Measurements from ENCODE around the gene APOL5.

- TF ChIP-seq HDAC2 (IDR thresholded peaks at IDR 0.05) (no peak), NONO (IDR thresholded peaks at IDR 0.05; ENCODE audit: low read depth in 2 of 2, low read length in 1 of 2) (no peak), TCF7 (IDR thresholded peaks at IDR 0.05; ENCODE audit: borderline replicate concordance) (no peak), SOX6 (IDR thresholded peaks at IDR 0.05) (0 out of 2 replicates have a peak, but pooled peaks have one; percentile 15), BCL6 (CRISPR knock-in tag; IDR thresholded peaks at IDR 0.05) (no peak)
Observed at GRCh38 chr22:35678836-35679235, 38.8 kb upstream of the APOL5 start.
